ENCODE data around the gene GSK3B.

GRCh38 chr3:119781330-119782198 is 312.7 kb downstream of the GSK3B start, which contains the start of gene NR1I2:
- TF ChIP-seq, protein P1, sequence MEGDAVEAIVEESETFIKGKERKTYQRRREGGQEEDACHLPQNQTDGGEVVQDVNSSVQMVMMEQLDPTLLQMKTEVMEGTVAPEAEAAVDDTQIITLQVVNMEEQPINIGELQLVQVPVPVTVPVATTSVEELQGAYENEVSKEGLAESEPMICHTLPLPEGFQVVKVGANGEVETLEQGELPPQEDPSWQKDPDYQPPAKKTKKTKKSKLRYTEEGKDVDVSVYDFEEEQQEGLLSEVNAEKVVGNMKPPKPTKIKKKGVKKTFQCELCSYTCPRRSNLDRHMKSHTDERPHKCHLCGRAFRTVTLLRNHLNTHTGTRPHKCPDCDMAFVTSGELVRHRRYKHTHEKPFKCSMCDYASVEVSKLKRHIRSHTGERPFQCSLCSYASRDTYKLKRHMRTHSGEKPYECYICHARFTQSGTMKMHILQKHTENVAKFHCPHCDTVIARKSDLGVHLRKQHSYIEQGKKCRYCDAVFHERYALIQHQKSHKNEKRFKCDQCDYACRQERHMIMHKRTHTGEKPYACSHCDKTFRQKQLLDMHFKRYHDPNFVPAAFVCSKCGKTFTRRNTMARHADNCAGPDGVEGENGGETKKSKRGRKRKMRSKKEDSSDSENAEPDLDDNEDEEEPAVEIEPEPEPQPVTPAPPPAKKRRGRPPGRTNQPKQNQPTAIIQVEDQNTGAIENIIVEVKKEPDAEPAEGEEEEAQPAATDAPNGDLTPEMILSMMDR (optimal IDR thresholded peaks at IDR 0.05 in 1 of 3, IDR thresholded peaks at IDR 0.05 in 1 of 3, conservative IDR thresholded peaks at IDR 0.05 in 1 of 3; ENCODE audit: extremely low read depth in 1 of 3, insufficient read depth in 2 of 3, low read length in 3 of 3) = no peak
- no peak for TF ChIP-seq EZH2 (IDR thresholded peaks at IDR 0.05; ENCODE audit: low read length)
